ENCODE results near the gene XXYLT1. TPM values are rescaled to one million over a fixed set of nuclear protein-coding genes. Genes with fewer than 3 reads are reported as not detected.

The XXYLT1 gene
- total and polyA plus RNA-seq, 2 of the 4 experiments (the other 2 are of a cell fraction) = 14.7 to 18.1 TPM

GRCh38 chr3:195209083-195209846 lies 61.7 kb downstream of the XXYLT1 start (continued):
- no peak for TF ChIP-seq SMC3 (IDR thresholded peaks at IDR 0.05; ENCODE audit: low read depth, low read length)

- ChIA-PET POLR2A (ENCODE audit: unreplicated experiment) (no interaction called here), CTCF (no interaction called here)
- intact Hi-C loops (cut with micrococcal nuclease) (no loop called here), in situ Hi-C loops (cut with MboI; ENCODE audit: low sequenced_read_pairs) (no loop called here), dilution Hi-C loops (cut with HindIII; ENCODE audit: low sequenced_read_pairs, unreplicated experiment) (no loop called here)
- H2BK20ac ChIP-seq (ENCODE audit: low read depth, low read length) = peak overlapping the region; percentile 61
- TF ChIP-seq MXI1 (IDR thresholded peaks at IDR 0.05; ENCODE audit: borderline replicate concordance, low read depth, low read length) (no peak), ELK1 (IDR thresholded peaks at IDR 0.05; ENCODE audit: borderline replicate concordance, low read depth, low read length) (no peak), FOS (IDR thresholded peaks at IDR 0.05; ENCODE audit: low read depth, low read length) (no peak), SMC3 (IDR thresholded peaks at IDR 0.05; ENCODE audit: low read depth, low read length) (no peak), MAZ (IDR thresholded peaks at IDR 0.05; ENCODE audit: borderline replicate concordance, low read depth, low read length) (no peak), POLR2A (IDR thresholded peaks at IDR 0.05; ENCODE audit: low read depth, low read length) (no peak), RFX5 (IDR thresholded peaks at IDR 0.05; ENCODE audit: low read depth, low read length) (no peak), CEBPB (IDR thresholded peaks at IDR 0.05; ENCODE audit: low read depth, low read length) (no peak), CHD1 (IDR thresholded peaks at IDR 0.05; ENCODE audit: low read depth, low read length) (no peak)
- H2AK5ac ChIP-seq (ENCODE audit: low read depth, low read length) = peak overlapping the region; percentile 98
- peak overlapping the region; percentile 84; the same call in 2 of the 3 replicates for H2BK15ac ChIP-seq (ENCODE audit: low read depth, low read length)
- H3K56ac ChIP-seq (ENCODE audit: extremely low read depth, insufficient read depth, low read length) = no peak overlapping the region
- peak overlapping the region; percentile 75; the same call in 1 of the 2 replicates for H3K9ac ChIP-seq (ENCODE audit: low read depth, low read length)
- H4K5ac ChIP-seq (ENCODE audit: low read depth, low read length) = peak overlapping the region; percentile 98
- no peaks in the 10 kb centered on the region for H3K27me3 ChIP-seq (ENCODE audit: control insufficient read depth, insufficient read depth, low read length)
- H2BK120ac ChIP-seq (ENCODE audit: low read depth, low read length) = peak overlapping the region; percentile 97
- peak overlapping the region; percentile 99; the same call in 1 of the 2 replicates for H3K27ac ChIP-seq (ENCODE audit: insufficient read depth, low read length)
- no peak overlapping the region for H3K4me3 ChIP-seq (ENCODE audit: insufficient read depth, low read depth, low read length)
- no peak overlapping the region for H2AK9ac ChIP-seq (replicated peaks; ENCODE audit: low read depth, low read length, poor library complexity)
- WGBS, 2 experiments (ENCODE audit: extremely low coverage in 2 of 2, insufficient read length in 1 of 2) = no CpG with 5 or more reads among the region's 7 CpGs
- BruUV-seq (replicated peaks) = no TSS peak
- peaks cover 40% of the 10 kb centered on the region for H3K4me1 ChIP-seq (ENCODE audit: control insufficient read depth, insufficient read depth, low read length)
- H3K4me2 ChIP-seq (ENCODE audit: low read depth, low read length) = no peak overlapping the region
- no peak for DNase-seq
- H2AFZ ChIP-seq (replicated peaks; ENCODE audit: low read length, poor library complexity) = peak overlapping the region; percentile 89
- H3K9me1 ChIP-seq (ENCODE audit: insufficient read depth, low read length) = peaks cover 23% of the 10 kb centered on the region
- peak overlapping the region; percentile 77 to 96; a peak in 2 of 4 replicates for H4K8ac ChIP-seq (ENCODE audit: low read depth in 2 of 2, low read length in 2 of 2)
- H3K23ac ChIP-seq (ENCODE audit: low read depth, low read length) = peak overlapping the region; percentile 91
- H3K79me1 ChIP-seq (ENCODE audit: low read depth in 1 of 2, low read length in 2 of 2) = peaks cover 33 to 64% of the 10 kb centered on the region in 2 experiments
- H3K36me3 ChIP-seq (ENCODE audit: control insufficient read depth, insufficient read depth, low read length) = no peaks in the 10 kb centered on the region
- no peaks in the 10 kb centered on the region; the same call in 1 of the 2 replicates for H3K9me3 ChIP-seq (ENCODE audit: control insufficient read depth, insufficient read depth, low read length)
- ATAC-seq (ENCODE audit: low read depth) = no peak
- H2BK5ac ChIP-seq (ENCODE audit: low read depth, low read length, poor library complexity, severe bottlenecking) = no peak overlapping the region
- peak overlapping the region; percentile 96 for H4K91ac ChIP-seq (ENCODE audit: insufficient read depth, low read depth, low read length)
- H4K20me1 ChIP-seq (ENCODE audit: insufficient read depth, low read length) = no peaks in the 10 kb centered on the region
- peak overlapping the region; percentile 98 for H3K18ac ChIP-seq (ENCODE audit: low read depth, low read length)
- H3K14ac ChIP-seq (replicated peaks; ENCODE audit: low read depth, low read length) = peak overlapping the region; percentile 89
- peak overlapping the region; percentile 98 for H3K4ac ChIP-seq (ENCODE audit: low read depth, low read length)
Measured at GRCh38 chr3:195208631-195209030, 62.3 kb downstream of the XXYLT1 start.

All from IMR-90 (cell line).